ENCODE data around the gene VTN.

VTN gene, protein sequence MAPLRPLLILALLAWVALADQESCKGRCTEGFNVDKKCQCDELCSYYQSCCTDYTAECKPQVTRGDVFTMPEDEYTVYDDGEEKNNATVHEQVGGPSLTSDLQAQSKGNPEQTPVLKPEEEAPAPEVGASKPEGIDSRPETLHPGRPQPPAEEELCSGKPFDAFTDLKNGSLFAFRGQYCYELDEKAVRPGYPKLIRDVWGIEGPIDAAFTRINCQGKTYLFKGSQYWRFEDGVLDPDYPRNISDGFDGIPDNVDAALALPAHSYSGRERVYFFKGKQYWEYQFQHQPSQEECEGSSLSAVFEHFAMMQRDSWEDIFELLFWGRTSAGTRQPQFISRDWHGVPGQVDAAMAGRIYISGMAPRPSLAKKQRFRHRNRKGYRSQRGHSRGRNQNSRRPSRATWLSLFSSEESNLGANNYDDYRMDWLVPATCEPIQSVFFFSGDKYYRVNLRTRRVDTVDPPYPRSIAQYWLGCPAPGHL

DNA sequence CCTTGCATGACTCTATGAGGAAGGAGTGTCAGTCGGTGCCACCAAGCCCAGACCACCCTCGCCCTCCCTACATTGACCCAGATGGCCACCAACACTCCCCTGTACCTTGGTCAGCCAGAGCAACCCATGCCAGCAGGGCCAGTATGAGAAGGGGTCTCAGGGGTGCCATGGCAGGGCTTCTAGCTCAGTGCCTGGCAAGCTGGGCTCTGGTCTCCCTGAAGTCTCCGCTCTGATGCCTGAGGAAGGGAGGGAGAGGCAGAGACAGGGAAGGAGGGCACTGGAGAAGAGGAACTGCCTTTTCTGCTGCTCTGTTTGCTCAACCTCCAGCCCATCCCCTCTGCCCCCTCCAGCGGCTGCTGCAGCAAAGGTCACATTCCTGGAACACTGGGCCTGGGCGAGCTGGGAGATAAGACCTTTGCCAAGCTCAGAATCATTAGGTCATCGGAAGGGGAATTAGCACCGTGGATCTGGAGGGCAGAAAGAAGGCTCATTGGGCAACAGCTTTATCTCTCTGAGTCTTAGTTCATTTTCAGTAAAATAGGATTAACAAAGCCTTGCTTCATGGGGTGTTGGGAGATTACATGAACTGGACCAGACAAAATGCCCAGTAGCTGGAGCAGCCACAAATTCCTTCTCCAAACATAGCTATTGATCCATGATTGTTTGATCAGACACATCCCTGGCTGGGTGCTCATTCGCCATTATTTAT lies at the start of gene VTN:
VTN (minus strand) TSS at position 273 of the 709 bp plus-strand sequence; CDS start at position 169, 104 bp downstream.
- DNase-seq, result no peak

DNA sequence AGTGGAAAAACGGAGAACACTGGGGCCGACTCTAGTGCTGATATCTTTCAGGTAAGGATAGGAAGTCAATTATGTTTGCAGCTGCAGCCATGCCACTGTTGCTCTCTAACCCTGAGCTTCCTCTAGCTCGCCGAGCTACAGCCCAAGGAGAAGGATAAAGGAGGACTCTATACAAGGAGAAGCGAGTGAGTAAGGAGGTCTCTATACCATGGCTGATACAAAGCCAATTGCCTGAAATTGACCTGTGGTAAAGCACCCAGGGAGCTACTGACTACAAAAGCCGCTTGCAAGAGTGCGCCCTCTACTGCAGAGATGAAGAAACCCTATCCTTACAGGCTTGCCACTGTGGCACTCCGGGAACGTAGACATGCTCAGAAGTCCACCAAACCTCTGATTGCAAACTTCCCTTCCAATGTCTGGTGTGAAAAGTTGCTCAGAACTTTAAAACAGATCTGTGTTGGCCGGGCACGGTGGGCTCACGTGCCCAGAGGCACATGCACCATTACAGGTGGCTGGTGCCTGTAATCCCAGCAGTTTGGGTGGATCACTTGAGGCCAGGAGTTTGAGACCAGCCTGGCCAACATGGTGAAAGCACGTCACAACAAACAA lies 46.7 kb upstream of the VTN start:
- DNase-seq, result peak; percentile 43

DNA sequence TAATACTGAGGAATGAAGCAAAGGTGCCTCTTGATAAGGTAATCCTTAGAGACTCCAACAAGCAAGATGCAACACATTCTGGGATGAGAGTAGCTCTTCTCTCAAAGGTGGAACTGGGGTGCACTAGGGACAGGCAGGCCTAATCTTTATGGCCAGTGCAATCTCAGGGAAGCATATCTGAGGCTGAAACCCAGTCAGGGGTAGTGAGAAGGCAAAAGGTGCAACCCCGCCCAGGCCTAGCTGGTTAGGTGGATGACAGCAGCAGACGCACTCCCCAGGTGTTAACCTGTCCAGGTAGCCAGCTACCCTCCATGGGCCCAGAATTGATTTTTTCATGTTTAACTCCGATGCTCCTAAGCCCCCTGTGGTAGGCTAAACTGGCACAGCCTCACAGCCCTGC lies 45.8 kb upstream of the VTN start:
- DNase-seq, result no peak

DNA sequence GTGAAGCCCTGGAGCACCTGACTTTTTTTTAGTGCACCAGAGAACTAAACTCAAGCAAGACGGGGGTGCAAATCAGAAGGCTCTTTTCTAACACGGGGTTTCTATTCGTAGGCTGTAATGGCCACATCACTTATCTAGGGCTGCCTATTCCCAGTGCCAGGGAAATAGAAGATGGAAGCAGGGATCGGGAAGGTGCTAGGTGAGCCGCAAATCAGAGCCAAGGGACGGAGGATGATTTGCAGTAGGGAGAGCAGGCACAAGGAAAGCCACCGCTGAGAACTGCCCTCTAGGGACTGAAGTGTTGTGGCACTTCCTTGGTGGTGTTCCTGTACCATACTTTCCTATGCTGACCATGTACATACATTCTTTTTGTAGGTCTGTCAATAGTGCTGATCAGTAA lies 43.7 kb upstream of the VTN start:
- DNase-seq, result no peak

DNA sequence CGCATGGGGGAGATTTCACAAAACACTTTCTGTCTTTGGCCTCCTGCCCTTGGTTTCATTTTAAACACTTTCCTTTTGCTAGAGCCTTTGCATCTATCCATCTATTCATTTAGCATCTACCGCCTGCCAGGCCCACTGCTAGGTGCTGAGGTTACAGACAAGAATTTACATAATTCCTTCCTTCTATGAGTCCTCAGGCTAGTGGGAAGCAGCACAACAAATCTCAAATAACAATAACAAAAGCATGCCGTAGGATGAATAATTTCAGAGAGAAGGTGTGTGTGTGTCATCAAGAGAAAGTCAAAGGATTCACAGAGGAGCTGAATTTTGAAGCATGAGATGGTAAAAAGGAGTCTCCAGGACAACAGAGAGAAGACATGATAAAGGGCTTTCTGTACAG lies 42.0 kb upstream of the VTN start:
- DNase-seq, result no peak

DNA sequence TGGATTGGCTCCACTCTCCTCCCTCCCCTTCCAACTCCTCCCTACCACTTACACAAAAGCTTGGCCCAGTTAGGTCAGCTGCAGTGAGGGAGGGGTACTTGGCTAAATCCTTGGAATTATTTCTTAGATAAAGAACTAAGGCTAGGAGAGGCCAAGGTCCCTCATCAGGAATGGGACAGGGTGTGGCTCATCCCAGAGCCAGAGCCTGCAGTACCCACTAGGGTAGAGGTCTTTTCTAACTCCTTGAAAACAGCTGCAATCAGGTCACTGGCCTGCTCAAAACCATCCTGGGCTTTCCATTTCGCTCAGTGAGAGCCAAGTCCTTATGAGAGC lies 37.8 kb upstream of the VTN start:
- DNase-seq, result no peak

DNA sequence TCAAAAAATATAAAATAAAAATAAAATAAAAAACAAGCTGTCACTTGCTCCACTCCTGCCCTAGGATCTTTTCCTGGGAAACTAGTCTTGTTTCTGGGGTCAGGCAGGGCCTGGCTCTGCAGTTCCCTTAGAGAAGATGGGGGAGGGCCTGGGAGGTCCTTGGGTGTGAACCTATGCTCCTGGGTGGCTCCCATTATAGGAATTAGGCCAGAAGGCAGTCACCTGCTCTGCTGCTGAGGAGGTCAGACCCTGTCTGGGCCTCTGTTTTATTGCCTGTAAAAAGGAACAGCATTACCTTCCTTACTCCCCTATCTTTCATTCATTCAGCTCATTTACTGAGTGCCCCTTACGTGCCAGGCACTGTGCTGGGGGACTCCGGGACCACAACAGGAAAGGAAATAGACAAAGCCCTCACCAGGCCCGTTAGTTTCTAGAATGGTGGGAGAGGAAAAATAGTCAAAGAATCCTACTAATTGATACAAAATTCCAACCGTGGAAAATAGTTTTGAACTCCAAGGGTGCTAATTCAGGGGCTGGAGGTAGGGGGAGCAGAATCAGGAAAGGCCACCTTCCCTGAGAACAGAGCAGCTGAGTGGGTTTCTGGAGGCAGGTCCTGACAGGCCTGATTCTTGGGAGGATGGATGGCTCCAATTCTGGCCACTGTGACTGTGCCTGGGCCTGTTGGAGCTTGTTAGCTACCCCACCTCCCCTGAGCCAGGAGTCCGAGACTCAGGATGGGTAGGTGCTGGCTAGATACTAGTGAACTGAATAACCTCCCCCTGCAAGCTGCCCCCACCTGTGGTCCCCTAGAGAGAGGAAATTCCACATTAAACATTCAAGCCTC lies 37.2 kb upstream of the VTN start:
- no peak for DNase-seq

DNA sequence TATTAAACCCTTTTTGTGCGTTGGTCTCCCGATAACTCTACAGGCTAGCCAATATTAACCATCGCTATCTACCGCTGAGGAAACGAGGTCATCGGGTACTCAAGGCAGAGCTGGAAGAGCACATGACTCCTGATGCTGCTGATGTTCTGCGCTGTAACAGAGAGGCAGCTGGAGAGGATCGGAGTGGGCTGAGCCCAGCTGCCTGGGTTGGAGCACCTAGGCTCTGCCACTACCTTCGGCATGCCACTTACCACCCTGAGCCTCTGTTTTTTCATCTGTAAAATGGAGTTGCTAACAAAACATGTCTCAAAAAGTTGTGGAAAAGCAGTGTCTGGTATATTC lies 36.3 kb upstream of the VTN start:
- DNase-seq, result no peak

DNA sequence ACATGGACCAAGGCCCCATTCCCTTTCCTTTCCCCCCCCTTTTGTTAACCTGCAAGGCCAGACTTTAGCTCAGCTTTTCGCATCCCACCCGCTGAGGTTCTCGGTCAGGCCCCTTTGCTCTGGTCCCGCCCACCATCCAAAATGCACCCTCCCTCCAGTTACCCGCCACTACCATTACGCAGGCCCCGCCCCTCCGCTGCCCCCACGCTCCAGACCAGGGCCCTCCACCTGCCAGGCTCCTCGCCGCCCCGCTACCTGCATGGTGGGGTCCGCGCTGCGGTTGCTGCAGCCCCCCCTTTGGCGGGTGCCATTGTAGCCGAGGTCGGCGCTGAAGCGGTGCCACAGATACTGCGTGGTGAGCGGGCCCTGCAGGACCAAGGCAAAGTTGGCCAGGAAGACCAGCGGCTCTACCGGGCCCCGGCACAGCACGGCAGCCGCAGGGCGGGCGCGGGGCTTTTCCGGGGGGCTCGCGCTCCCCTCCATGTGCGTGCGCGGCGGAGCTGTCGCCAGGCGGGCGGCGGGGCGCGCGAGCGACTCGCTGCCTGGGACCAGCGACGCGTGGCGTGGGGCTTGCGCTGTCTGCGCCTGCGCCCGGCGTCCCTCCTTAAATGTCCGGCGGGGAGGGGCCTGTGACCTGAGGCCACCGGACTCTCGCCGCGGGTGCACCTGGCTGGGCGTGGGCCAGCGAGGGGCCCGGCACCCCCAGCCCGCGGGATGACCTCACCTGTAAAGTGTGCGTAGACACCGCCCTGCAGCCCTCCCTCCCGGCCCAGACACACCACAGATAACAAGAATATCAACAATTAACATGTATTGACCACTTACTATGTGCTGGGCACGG lies 35.7 kb upstream of the VTN start, which contains the start of gene SLC46A1:
SLC46A1 (minus strand) TSS at position 581 of the 841 bp plus-strand sequence; CDS start at position 483, 98 bp downstream.
- peak; percentile 54 for DNase-seq

DNA sequence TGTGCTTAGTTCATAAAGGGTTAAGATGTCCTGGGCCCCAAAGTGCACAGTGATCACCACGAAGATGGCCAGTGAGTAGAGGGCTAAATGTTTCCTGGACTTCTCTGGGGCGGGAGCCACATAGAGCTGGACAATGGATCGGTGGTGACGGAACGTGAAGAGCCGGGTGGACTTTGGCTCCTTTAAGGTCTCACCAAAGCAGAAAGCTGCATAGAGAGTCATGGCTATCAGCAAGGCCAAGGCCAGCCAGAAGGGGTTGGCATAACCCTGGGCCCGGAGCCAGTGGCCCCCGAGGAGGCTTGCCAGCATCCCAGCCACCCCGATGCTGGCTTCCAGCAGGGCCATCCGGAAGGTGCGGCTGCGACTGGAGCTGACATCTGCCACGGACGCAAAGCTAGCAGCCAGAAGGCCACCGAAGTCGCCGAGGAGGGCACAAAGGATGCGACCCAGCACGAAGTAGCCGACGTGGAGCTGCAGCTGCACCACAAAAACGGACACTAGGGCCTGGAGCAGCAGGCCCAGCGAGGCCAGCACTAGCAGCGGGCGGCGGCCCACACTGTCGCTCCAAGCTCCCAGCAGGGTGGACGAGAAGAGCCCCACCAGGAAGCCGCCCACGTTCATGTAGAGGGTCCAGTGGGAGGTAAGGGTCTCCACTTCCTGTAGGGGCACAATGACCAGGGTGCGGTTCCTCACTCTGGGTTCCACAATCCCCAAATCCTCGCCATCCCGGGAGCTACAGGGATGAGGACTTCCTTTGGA lies 34.9 kb upstream of the VTN start:
- DNase-seq, result no peak

DNA sequence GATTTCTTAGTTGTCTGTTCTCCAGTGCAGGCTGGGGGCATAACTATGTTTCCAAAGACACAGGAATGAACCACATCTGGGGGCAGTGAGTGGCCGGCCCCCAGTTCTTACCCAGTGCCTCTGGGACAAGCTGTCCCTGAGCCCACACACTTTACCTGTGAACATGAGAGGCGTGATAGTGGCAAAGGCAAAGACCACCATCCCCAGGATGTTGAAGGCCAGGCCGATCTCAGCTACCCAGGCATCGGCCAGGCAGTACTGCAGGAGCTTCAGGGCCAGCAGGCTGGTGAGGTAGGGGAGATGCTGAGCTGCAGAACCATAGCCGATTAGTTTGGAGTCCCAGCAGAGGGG lies 34.3 kb upstream of the VTN start:
- no peak for DNase-seq

DNA sequence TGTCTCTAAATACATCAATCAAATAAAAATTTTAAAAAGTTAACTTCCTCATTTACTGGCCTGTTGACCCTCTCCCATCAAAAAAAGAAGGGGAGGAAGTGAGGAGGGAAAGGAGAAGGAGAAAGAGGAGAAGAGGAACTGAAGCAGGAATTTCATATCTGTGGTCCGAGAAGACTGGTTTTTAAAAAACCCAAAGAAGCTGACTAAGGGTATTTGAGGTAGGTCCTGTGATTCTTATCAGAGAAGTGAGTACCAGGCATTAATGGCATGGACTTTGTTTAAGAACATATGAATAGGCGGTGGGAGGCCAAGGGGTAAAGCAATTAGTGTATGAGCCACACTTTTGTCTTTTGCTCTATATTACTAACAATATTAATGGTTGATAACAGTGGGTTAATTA lies 33.9 kb upstream of the VTN start:
- DNase-seq, result no peak

DNA sequence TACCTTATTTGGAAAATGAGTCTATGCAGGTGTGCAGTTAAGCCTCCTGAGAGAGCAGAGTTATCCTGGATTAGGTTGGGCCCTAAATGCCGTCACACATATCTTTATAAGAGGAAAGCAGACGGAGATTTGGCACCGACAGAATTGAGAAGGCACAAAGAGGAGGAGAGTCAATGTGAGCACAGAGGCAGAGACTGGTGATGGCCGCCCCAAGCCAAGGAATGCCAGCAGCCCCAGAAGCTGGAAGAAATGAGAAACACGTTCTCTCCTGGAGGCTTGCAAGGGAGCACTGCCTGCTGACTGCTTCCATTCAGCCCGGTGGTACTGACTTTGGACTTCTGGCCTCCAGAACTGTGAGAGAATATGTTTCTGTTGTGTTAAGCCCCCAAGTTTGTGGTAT lies 32.7 kb upstream of the VTN start:
- no peak for DNase-seq

DNA sequence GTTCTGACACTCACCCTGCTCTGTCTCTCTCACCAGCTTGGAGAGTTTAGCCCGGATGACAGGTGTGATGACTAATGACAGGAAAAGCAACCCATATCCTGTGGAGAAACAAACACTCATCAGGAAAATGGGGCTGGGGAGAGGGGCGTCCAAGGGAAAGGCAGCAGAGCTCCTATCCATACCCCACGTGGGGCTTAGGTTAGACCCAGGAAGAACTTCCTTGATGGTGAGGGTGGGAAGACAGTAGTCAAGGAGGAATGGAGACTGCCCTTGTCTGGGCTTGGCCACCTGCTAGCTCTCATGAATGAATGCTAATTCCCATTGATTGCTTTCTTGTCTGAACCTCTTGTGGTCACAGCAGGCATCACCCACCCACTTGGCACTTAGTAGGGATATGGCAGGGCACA lies 32.1 kb upstream of the VTN start:
- DNase-seq, result no peak

DNA sequence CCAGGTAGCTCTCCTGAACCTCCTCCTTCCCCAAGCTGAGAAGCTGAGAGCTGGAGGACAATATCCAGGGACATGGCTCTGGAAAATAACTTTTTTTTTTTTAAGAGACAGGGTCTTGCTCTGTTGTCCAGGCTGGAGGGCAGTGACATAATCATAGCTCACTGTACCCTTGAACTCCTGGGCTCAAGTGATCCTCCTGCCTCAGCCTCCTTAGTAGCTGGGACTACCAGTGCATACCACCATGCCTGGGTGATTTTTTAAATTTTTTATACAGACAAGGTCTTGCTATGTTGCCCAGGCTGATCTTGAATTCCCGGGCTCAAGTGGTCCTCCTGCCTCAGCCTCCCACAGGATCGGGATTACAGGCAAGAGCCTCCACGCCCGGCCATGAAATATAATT lies 29.7 kb upstream of the VTN start:
- no peak for DNase-seq

DNA sequence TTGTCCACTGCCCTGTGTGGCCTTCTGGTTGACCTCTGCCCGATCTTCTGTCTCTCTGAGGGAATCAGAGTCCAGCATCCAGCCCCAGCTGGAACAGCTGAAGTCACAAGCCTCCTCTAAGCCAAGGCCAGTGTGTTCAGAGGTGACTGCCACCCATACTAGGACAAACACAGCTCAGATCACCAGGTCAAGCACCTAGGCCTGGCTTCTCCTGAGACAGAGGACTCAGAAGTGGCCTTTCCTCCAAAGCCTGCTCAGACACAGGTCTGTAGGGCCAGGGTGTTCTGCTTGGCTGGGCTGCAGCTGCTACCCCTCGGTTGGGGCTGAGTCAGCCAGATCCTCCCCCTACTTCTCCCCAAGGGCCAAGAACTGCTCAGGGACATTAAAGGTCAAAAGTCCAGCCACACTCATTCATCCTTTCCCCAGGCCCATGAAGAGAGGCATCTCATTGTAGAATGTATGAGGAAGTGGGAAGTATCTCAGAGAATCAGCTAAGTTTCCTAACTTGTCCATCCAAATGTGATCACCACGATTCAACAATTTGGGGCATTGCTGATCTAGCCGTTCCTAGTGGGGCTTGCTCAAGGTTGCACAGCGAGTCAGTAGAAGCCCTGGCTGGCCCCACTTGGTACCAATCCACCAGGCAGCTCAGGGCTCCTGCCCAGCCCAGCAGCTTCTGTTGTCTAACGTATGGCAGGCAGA lies 28.3 kb upstream of the VTN start:
- DNase-seq, result no peak

DNA sequence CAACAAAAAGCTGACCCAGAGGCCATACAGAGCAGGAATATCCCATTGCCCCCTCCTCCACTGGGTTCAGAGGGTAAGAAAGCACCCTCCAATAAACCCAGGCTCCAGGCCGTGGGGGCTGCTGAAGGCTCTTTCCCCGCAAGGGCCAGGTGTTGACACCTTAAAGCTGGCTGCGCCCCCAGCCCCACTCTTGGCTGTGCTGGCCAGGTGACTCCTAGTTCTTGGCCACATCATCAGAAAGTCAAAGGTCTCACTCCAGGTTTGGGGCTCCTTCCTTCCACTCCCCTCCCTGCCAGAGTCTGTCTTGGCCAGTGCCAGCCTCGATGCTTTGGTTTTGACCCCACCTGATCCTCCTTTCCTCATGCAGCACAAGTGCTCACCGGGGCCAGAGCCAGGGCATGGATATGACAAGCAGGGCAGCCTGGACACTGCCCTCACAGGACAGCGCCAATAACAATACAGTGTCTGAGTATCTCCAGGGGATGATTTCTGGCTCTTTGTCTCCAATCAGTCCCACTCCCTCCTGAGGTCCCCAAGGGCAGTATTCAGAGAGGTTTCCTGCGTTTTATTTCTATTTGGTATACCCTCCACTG lies 27.7 kb upstream of the VTN start:
- DNase-seq, result no peak

DNA sequence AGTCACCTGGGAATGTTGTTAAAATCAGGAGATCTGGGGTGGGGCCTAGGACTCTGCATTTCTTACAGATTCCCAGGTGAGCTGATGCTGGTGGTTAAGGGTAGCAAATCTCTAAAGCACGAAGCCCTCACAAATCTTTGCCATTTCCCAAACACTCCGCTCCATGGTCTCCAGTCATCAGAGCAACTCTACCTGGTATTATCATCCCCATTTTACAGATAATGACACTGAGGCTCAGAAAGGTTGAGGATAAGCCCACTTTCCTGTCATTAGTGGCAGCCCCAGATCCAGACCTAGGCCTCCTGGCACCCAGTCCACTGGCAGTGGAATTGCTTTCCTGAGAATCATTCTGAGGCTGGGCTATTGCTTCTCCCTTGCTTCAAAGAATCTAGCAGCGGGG lies 27.2 kb upstream of the VTN start:
- DNase-seq, result no peak

DNA sequence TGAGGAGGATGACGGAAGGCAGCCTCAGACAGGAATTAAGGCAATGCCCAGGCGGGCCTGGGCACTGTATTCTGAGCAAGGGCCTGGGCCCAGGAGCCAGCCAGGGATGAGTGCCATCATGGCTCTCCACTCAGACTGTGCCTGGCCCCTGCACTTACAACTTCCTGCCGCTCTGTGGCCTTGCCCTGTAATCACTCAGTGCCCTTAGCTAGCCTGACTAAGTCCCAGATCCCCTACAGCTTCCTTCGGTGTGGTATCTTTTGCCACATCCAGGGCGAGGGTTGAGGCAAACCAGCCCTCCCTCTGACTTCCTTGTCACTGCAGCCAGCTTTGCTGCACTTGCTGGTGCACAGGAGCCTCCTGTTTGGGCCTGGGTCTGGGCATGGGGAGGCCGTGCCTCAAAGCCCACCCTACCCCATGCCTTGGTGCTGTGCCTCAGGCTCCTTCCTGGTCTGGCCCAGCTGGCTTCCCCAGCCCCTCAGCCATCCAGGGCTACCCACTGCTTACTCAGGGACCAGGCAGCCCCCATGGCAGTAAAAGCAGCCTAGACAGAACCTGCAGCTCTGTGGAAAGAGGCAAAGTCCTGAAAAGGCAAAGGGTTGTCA lies 26.6 kb upstream of the VTN start:
- no peak for DNase-seq

DNA sequence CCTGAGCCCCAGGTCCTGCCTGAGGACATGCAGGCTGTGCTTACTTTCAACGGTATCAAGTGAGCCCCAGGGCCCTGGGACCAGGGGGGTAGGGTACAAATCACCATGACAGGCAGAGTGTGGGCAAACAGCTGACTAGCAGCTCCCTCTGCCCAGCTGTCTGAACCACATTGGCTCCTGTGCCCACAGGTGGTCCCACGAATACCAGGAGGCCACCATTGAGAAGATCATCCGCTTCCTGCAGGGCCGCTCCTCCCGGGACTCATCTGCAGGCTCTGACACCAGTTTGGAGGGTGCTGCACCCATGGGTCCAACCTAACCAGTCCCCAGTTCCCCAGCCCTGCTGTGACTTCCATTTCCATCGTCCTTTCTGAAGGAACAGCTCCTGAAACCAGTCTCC lies 25.9 kb upstream of the VTN start:
- no peak for DNase-seq
